HepG2 (cell line): ENCODE data around the gene TBC1D24. TPM values are rescaled to one million over a fixed set of nuclear protein-coding genes. Genes with fewer than 3 reads are reported as not detected.

Experiments
- IKZF1 ChIP-seq: fragments of 450-650 bp; IDR thresholded peaks from 2 replicates; pipeline ENCODE4 v1.7.1; 2016
- KLF12 ChIP-seq: sonication (generic); formaldehyde crosslinking; IDR thresholded peaks from 2 replicates; pipeline ENCODE4 v1.4.0; 2020; ENCODE audit warnings: missing genetic modification reagents, borderline replicate concordance
- ZNF609 ChIP-seq: sonication (generic); formaldehyde crosslinking; IDR thresholded peaks from 2 replicates; pipeline ENCODE4 v1.4.0; 2020; ENCODE audit warnings: mild to moderate bottlenecking, missing genetic modification reagents, borderline replicate concordance
- ZNF75D ChIP-seq: sonication (generic); formaldehyde crosslinking; IDR thresholded peaks from 2 replicates; pipeline ENCODE4 v1.8.1; 2023; ENCODE audit warnings: missing genetic modification reagents, mild to moderate bottlenecking, borderline replicate concordance
- polyA plus RNA-seq, 8 experiments: library from polyadenylated mRNA; depleted of rRNA in 3 of 8; stranded (reverse) in 7 of 8; unstranded in 1 of 8; fragments of >200 nt; fragmentation: Illumina TruSeq in 4 of 8; extraction: Trizol in 4 of 8; gene quantifications; 2 replicates each; pipeline versions ENCODE4 v1.2.1 to v1.2.3, GENCODE V29; 2011 to 2016; ENCODE audit warnings: low read depth in 4 of 8, missing spikeins in 1 of 8, mixed read lengths in 1 of 8; ENCODE audit not compliant: insufficient read depth in 1 of 8
- total RNA-seq, 5 experiments: library from RNA; depleted of rRNA; stranded (reverse); fragments of >200 nt; fragmentation: Illumina TruSeq; extraction: Trizol; gene quantifications; 2 replicates each; pipeline ENCODE4 v1.2.3, GENCODE V29; 2016; ENCODE audit warnings: low read depth in 1 of 5
- TF ChIP-seq, protein P1 (sequence below): sonication (generic); formaldehyde crosslinking; IDR thresholded peaks from 2 replicates; pipeline ENCODE4 v1.4.0; 2020; ENCODE audit warnings: missing genetic modification reagents

The TBC1D24 gene
- total and polyA plus RNA-seq, 2 of the 13 experiments (the other 11 are each of a cell fraction or from before 2014, with no cell fraction given), result 7.7 to 13.7 TPM

- TF ChIP-seq ZNF609 (CRISPR knock-in tag) (no peak), ZNF75D (CRISPR knock-in tag) (no peak), IKZF1 (no peak), KLF12 (0 out of 2 replicates have a peak, but pooled peaks have one; percentile 80)
- TF ChIP-seq, protein P1, sequence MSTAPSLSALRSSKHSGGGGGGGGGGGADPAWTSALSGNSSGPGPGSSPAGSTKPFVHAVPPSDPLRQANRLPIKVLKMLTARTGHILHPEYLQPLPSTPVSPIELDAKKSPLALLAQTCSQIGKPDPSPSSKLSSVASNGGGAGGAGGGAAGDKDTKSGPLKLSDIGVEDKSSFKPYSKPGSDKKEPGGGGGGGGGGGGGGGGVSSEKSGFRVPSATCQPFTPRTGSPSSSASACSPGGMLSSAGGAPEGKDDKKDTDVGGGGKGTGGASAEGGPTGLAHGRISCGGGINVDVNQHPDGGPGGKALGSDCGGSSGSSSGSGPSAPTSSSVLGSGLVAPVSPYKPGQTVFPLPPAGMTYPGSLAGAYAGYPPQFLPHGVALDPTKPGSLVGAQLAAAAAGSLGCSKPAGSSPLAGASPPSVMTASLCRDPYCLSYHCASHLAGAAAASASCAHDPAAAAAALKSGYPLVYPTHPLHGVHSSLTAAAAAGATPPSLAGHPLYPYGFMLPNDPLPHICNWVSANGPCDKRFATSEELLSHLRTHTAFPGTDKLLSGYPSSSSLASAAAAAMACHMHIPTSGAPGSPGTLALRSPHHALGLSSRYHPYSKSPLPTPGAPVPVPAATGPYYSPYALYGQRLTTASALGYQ (CRISPR knock-in tag), result no peak
Observed at GRCh38 chr16:2513405-2514332, 38.7 kb downstream of the TBC1D24 start, which contains the start of gene ATP6V0C (continued).
